ENCODE data around the gene RUBCNL.

DNA sequence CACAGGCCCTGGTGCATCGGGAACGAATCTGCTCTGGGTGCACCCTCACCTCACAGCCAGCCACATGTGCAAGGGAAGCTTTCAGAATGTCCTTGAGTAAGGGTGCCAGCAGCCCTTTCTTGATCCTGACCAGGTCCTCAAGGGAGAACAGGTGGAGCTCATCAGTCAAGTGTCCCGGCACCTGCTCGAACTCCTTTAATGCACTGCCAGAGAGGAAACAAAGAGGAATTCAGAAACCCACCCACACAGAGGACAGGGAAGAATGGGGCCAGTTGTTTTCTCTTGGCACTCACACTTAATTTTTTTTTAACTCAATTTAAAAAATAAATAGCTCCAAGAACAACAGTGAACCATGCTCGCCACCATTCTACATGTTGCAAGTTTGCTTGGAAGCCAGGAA, 41.7 kb downstream of the RUBCNL start:
- TF ChIP-seq, protein P1, sequence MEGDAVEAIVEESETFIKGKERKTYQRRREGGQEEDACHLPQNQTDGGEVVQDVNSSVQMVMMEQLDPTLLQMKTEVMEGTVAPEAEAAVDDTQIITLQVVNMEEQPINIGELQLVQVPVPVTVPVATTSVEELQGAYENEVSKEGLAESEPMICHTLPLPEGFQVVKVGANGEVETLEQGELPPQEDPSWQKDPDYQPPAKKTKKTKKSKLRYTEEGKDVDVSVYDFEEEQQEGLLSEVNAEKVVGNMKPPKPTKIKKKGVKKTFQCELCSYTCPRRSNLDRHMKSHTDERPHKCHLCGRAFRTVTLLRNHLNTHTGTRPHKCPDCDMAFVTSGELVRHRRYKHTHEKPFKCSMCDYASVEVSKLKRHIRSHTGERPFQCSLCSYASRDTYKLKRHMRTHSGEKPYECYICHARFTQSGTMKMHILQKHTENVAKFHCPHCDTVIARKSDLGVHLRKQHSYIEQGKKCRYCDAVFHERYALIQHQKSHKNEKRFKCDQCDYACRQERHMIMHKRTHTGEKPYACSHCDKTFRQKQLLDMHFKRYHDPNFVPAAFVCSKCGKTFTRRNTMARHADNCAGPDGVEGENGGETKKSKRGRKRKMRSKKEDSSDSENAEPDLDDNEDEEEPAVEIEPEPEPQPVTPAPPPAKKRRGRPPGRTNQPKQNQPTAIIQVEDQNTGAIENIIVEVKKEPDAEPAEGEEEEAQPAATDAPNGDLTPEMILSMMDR (conservative IDR thresholded peaks at IDR 0.05; ENCODE audit: low read length) = no peak
- no peak for TF ChIP-seq EZH2phosphoT487 (IDR thresholded peaks at IDR 0.05; ENCODE audit: borderline replicate concordance)

Data from Loucy (cell line).